GM18498 (cell line): ENCODE data around the gene HOXB8.

Experiments used
- ATAC-seq: cut with Tn5 transposase; IDR thresholded peaks from one replicate; pipeline ENCODE4 v1.9.1; 2021; ENCODE audit warnings: mild to moderate bottlenecking, moderate library complexity; ENCODE audit not compliant: unreplicated experiment

The HOXB8 gene

DNA sequence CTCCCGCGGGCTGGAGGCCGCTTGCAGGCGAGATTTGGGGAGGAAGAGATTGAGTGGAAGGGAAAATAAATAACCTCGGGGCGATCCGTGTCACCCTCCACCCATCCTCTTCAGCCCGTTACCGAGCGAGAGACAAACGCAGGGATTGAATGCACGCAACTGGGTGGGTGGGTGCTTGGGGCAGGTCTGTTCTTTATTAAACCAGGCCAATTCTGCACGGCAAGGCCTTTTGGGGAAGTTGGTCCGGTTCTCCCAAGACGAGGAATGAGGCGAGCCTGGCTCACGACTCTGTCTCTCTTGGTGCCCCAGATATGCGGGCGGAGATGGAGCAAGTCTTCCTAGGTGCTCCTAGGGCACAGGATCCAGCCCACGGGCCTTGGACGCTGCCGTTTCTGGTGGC, 3.9 kb downstream of the HOXB8 start:
- ATAC-seq = peak; percentile 11

DNA sequence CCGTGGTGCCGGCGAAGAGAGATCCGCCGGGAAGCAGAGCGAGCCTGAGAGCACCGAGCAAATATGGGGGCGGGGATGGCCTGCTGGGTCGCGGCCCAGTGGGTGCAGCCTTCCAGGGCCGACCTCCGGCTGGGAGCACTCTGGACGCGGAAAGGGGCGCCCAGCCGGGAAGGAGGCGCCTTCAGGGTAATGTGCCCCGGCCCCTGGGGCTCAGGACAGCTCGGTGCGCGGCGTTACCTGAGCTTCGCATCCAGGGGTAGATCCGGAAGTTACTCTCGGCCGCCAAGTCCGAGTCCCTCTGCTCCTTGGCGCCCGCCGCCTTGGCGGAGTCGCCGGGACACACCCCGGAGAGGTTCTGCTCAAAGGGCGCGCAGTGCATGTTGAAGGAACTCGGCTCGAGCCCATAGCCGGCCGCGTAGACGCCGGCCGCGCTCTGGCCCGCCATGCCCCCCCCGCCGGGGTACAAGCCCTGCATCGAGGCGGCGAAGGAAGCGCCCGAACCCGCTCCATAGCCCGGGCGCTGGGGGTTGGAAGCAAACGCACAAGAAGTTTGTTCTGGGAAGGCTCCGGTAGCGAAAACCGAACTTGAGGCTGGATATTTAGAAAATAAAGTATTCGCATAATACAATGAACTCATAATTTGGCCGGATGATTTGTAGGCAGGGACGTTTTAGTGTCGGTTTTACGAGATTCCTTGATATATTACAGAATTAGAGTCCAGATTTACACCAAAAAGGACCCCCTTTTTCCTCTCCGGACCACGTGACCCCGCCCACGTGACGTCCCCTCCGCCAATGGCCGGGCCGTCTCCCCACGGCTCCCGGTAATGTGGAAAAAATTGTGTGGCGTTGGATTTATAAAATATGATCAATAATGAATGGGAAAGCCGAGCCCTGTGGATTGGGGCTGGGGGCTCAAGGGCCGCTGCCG, 4.5 kb downstream of the HOXB8 start, which contains the start of gene HOXB7:
TSS of gene HOXB7 (minus strand) at position 736 of the 930 bp plus-strand sequence. CDS start at position 637, 99 bp downstream.
- ATAC-seq = peak; percentile 45

DNA sequence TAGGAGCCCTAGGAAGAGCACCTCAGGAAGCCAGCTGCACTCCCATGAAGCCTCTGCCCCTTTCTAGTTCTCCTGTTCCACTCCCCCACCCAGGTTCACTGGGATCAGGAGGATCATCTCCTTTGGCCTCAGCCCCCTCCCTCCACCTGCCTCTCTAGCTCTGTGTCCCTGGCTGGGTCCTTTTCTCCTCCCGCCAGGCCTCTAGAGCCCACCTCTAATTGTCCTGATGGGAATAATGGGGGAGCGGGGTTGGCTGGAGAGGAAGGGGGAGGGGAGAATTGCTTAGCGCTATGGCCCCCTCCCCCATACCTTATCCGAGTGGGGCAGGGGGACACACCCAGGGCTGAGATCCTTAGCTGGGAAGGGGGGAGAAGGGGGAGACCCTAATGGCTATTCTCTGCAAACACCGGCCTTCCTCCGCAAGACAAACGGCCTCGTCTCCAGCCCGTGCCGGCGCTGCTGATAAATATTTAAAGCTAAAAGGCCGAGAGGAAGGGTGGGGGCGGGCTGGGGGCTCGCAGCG, 5.3 kb downstream of the HOXB8 start:
- ATAC-seq = no peak

DNA sequence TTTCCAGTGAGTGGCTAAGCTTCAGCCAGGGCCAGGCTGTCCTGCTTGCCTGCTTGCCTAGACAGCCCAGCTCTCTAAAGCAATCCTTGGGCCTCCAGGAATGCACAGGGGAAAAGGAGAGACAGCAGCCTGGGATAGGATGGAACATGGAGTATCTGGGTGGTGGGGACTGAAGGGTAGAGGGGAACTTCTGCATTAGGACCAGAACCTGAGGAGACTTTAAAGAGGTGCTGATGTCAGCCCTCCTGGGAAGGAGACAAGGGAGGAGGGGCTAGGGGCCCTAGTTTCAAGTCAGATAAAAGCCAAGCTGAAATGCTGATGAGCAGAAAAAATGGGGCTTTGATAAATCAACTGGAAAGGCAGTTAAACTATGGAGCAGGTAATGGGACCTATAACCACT, 6.1 kb downstream of the HOXB8 start:
- no peak for ATAC-seq

DNA sequence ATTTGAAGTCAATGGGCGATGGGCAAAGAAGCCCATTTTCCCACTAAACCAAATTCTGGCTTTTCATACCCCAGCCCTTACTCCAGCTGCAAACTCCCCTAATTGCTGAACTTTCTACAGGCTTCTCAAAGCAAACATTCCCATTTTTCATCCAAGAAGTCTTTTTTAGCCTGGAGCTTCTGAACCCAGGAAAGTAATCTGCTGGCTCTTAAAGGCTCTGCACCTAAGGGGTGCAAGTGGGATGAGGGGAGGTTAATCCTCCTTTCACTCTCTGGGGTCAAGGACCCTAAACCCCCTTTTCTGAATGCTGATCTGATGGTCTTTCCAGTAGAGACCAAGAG, 6.6 kb downstream of the HOXB8 start:
- no peak for ATAC-seq

DNA sequence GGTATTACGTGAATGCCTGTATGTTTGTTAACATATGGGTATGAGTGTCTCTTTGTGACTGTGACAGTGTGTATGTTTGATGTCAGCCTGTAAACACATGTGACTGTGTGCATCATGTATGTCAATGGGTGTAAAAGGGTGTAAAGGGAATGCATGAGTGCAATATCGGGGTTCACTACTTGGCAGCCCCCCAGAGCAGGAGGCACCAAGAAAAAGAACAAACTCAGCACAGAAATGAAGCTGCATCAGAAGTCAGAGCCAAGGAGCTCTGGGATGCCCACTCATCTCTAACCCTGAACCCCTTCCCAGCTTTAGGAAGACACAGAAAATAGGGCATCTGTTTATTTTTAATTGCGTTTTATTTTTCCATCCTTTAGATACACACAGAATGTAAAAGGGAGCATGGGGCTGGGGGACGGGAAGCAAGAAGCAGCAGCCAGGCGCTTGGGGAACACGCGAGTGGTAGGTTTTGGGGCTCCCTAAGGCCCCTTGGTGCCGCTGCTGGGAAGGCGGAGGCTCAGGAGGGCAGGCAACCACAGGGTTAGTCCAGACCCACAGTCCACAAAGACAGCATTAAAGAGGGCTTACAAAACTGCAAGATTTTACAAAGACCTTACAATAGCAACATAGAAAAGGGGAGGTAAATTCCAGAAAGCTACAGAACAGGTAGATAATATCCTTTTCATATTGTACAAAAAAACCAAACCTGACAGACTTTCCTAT, 8.0 kb downstream of the HOXB8 start:
- ATAC-seq = no peak

DNA sequence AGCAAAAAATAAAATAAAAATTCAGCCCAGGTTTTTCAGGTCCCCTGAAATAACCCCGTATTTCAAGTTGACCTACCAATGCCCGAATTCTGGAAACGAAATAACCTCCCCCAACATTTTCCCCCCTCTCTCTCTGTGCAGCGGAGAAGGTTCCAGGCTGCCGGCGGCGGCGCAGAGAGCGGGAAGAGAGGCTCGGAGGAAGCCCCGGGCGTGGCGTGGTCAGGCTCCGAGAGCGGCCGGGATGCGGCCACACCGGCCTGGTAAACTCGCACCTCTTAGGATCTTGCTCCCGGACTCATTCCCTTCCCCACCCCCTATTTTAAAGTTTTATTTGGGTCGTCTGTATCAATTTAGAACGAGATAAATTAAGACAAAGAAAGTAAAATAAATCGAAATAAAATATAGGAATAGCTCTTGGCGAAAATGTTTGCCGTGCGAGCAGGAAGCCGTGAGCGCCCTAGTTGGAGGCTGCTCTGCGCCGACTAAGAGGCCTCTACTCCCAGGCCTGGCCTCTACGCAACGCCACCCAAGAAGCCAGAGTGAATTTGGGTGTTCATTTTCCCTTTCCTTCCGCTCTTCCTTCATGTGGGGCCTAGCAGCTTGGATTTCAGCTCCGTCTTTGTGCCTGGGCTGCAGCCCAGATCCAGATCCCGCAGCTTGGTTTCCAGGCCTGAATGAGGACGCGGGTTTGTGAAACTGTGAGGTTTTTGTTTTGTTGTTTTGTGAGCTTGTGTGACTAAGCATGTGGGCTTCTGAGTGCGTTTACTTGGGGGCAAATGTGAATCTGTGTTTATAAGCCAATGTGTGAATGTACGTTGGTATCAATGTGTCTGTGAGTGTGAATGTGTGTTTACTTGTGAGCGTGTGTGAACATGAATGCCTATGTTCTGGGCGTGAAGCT, 8.9 kb downstream of the HOXB8 start:
- no peak for ATAC-seq

DNA sequence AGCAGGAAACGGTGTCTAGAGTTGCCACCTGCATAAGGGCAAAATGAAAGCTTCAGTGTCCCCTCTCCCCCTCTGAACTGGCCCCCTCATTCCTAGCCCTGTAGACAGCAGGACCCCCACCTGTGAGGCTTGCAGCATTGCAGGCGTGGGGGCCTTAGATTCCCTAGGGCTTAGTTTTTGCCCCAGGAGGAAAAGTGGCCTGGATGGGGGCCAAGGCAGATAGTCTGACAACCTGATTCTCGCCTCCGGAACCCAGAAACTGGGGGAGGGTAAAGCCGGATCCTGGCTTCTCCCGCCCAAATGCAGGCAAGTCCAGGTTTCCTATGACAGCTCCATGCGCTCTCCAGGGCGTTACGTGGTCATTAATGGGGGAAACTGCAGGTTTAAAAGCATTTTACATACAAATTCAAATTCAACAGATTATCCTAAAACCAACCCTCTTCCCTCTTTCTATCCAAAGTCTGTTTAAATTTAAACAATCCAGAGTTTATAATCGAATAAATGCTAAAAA, 9.6 kb downstream of the HOXB8 start:
- ATAC-seq = no peak

DNA sequence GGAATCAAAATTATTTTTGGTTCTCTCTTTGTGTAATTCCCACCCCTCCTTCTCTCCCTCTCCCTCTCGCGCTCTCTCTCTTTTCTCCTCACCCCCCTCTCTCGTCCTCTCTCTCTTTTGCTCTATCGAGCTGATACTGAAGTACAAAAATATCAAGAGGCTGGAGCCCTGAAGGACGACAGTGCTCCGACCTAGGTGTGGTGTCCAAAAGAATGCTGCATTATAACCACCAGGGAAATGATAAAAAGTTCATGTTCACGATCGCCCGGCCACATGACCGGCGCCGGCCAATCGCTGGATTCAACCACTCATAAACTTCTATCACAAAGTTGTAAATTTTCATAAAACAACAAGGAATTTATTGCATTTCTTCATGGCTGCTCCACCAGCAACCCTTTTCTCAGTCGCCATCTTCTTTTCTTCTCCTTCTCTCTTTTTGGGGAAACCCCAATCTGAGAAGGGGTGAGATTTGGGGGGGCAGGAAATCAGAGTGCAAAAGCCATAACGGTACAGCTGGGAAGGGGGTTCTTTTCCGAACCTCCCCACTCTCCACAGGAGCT, 10.2 kb downstream of the HOXB8 start, which contains the start of gene HOXB6:
TSS of gene HOXB6 (minus strand) at position 217 of the 560 bp plus-strand sequence. CDS start 6,836 bp downstream, outside the sequence.
- ATAC-seq = no peak

DNA sequence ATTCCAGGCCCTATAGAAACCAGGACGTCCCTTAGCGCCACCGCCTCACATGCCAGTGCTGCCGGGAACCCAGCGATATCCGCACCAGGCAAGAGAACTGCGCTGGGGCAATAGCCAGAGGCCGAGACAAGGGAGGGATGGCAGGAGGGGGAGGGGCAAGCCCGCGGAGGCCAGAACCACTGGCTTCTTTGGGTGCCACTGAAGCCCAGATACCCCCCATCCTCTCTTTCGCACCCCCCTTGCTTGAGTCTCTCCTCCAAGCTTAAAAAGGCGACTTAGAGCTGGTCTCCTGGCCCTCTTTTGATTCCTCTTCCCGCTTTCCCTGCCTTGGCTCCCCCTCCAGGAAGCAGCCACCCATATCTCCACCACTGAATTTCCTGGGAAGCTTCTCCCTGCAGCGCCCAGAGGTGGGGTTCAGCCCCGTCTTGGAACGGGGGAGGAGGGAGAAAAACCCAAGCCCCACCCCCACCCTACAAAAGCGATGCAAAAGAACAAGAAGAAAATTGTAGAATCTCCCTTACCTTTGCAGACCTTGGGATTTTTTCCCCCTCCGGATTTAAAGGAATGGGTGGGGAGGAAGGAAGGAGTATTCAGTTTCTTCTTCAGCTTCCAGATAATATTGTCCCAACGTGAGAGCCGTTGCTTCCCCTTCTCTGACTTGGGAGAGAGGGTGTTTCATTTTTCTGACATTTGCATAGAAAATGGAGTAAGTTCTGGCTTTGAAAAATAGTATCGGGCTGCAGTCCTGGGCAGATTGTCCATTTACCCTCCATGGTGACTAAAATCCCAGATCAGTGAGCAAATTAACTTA, 10.9 kb downstream of the HOXB8 start:
- ATAC-seq = no peak

DNA sequence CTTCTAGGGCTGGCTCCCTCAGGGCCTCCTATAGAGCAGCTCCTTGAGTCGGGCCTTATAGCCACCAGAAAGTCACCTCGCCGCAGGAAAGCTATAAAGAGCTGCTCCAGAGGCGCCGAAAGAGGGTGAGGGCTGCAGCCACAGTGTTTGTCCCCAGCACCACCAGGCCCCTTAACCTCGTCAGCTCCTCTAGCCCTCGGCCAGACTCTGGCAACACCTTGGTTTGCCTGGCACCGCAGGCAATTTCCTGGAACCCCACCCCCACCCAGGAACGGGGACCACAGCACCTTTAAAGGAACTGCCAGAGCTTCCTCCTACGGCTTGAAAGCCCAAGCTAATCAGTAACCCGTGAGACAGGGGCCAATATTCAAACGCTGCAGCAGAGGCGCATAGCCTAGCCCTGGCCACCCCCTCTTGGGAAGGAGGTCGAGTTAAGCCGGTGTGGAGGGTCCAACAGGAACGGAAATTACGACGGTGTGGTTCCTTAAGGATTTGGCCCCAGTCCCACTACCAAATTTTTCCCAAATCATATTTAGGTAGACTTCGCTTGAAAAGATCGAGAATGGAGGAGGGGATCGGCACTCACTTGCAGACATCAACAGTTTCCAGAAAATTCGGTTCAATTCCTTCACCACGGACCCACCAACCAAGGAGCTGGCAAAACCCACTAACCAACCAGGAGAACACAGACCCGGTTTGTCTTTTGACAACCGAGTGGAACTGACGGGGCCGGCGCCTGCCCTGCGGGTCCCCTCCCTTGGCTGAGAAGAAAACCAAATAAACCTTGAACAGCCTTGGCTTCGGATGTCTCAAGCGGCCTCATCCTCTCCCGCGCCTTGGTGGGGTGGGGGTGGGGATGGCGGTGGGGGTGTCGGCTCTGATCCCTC, 13.3 kb downstream of the HOXB8 start:
- no peak for ATAC-seq

DNA sequence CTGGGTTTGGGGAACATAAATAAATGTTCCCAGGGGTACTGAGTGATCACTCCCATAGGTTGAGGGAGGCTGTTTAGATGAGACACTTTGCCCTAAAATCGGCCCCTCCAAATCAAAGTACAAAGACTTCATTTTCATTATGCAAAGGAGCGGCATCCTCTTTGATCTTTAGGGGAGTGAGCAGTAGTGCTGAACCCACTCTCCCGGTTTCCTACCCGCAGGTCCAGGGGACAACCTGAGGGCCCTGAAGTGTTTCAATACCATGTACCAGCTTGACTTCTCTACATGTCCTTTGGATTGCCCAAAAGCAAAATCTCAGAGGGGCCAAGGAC, 13.9 kb downstream of the HOXB8 start:
- ATAC-seq = no peak

DNA sequence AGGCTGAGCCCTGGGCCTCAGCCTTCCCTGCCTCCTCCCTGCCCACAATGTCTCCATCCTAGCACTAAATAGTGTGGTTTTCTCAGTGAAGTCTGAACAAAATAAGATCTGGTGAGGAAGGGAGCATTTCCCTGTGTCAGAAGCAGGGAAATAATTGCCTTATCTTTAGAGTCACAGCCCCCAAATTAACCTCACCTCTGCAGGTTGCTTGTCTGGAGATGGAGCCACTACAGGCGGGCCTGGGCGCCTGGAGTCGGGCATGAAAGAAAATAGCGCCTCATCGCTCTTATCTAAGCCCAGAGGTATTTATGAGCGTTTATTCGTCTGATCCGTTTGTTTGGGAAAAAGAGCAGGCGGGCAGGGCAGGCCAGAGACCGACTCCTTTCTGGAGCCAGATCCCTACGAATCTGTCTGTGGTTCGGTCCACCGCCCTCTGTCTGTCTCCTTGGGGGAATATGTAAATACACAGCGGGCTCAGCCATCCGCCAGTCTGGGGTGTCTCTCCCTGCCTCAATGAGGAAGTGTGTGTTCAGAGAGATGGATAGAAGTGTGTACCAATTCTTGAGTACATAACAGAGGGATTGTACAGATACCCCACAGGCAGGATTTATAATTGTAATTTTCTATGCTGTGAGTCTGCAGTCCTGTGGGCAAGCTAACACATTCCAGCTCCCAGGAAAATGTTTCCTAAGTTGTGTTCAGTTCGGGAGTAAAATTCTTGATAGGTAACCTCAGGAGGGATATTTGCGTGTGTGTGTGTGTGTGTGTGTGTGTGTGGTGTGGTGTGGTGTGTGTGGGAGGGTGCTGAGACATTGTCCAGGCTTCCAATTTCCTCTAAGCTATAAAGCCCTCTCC, 14.6 kb downstream of the HOXB8 start:
- ATAC-seq = no peak

DNA sequence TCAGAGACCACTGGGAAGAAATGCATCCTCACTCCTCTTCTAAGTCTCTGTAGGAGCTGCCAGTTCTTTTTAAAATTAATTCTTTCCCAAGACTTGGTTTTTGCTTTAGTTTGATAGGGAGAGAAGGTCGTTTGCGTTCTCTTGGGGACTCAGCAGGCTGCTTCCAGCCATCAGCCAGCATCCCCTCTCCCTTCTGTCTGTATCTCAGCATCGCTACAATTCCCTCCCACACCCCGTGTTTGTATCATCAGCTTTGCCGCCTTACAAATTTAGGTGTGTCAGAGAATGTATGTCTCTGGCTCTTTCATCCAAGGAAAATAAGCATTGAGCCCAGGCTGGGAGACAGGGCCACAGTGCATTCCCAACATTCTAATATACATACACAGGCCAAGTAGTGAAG, 15.7 kb downstream of the HOXB8 start:
- no peak for ATAC-seq

DNA sequence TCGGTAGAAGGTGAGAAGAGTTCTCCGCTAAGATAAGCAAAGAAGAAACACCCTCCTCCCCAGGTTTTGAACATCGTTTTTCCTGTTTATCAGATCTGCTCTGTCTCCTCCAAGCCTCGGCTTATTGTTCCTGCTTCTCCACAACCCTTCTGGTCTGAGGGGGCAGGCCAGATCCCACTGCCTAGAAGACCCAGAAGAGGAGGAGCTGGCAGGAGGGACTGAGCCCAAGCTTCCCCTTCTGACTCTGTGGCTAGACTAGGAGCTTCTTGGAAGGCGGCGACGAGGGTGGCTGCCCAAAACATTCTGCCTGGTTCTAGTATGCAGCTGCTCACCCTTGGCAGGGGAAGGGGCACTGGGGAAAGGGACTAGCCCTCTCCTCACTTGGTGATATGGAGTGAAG, 16.4 kb downstream of the HOXB8 start:
- ATAC-seq = no peak

DNA sequence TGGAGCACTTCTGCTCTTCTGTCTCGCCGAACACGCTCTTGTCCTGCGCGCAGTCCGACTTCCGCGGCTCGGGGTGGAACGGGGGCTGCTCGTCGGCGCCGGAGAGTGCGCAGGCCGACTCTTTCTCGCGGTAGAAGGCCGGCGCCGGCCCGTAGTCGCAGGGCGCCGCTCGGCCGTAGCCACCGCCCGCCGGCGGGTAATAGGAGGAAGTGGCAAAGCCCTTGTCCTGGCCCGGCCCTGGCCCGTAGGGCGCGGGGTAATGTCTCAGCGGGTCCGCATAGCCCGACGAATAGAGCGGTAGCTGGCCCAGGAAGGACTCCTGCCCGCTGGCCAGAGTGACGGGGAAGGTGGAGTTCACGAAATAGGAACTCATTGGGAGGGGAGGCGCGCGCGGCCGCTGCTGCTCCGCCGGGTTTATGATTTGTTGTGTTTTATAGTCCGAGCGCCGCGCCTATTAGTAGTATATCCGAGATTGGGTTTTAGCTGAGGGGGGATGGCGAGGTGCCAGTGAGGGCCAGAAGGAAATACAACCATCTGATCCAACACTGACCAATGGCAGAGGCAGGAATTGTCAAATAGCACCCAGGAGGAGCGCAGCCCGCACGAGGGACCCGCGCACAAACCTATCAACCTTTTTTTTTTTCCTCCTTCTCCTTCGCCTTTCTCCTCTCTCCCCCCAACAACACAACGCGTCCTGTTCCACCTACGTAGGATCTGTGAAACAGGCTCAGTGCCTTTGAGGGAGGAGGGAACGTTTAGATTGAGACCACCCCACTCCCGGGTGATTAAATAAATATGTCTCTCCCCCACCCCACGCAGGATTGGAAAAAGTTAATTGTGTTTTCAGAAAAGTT, 17.1 kb downstream of the HOXB8 start:
- no peak for ATAC-seq

DNA sequence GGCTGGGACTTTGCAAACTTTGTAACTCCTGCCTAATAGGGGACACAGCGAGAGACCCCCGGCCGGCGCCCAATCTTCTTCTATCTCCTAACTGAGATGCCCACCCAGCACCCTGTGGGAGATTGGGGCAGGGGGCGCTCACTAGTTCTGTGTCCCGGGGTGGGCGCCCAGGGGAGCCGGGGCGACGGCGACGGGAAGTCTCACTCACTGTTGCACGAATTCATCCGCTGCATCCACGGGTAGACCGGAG, 17.6 kb downstream of the HOXB8 start:
- ATAC-seq = no peak
